Mesendoderm (in vitro differentiated cells): ENCODE results near the gene SYK.

Source experiments
- DNase-seq: peaks from one replicate; pipeline ENCODE4 v3.0.0; 2013
- H2AK5ac ChIP-seq: 2 replicates; pipeline ENCODE4 v1.6.1; 2013; ENCODE audit warnings: low read length, inconsistent platforms
- H2BK120ac ChIP-seq: 2 replicates; pipeline ENCODE4 v1.6.1; 2013; ENCODE audit warnings: low read depth, mild to moderate bottlenecking, low read length, moderate library complexity, mixed read lengths
- H2BK15ac ChIP-seq: replicated peaks from 2 replicates; pipeline ENCODE4 v1.6.1; 2013; ENCODE audit warnings: low read depth, mild to moderate bottlenecking, moderate library complexity
- H2BK5ac ChIP-seq: 2 replicates; pipeline ENCODE4 v1.6.1; 2013; ENCODE audit warnings: low read length, inconsistent platforms
- H3K18ac ChIP-seq: 2 replicates; pipeline ENCODE4 v1.6.1; 2013; ENCODE audit warnings: mild to moderate bottlenecking, low read length, mixed read lengths
- H3K23ac ChIP-seq: one replicate; pipeline ENCODE4 v1.6.1; 2013; ENCODE audit warnings: low read length
- H3K27ac ChIP-seq: 2 replicates; pipeline ENCODE4 v1.5.1; 2013; ENCODE audit warnings: low read depth, mild to moderate bottlenecking, inconsistent platforms, low read length, moderate library complexity
- H3K27me3 ChIP-seq: 2 replicates; pipeline ENCODE4 v1.6.1; 2013; ENCODE audit warnings: low read length, control low read depth, mild to moderate bottlenecking, inconsistent platforms; ENCODE audit not compliant: insufficient read depth, poor library complexity
- H3K36me3 ChIP-seq: 2 replicates; pipeline ENCODE4 v1.6.1; 2013; ENCODE audit warnings: low read length, inconsistent platforms; ENCODE audit not compliant: control insufficient read depth, insufficient read depth
- H3K4ac ChIP-seq: one replicate; pipeline ENCODE4 v1.6.1; 2013; ENCODE audit warnings: low read depth, mild to moderate bottlenecking, low read length, moderate library complexity
- H3K4me1 ChIP-seq: 2 replicates; pipeline ENCODE4 v1.6.1; 2013; ENCODE audit warnings: low read depth, low read length, inconsistent platforms; ENCODE audit not compliant: control insufficient read depth
- H3K4me2 ChIP-seq: 2 replicates; pipeline ENCODE4 v1.6.1; 2013; ENCODE audit warnings: low read length
- H3K4me3 ChIP-seq: 2 replicates; pipeline ENCODE4 v1.5.1; 2013; ENCODE audit warnings: mild to moderate bottlenecking, low read length
- H3K56ac ChIP-seq: one replicate; pipeline ENCODE4 v1.6.1; 2013; ENCODE audit warnings: low read length
- H3K79me1 ChIP-seq: 2 replicates; pipeline ENCODE4 v1.6.1; 2013; ENCODE audit warnings: low read length, inconsistent platforms
- H3K79me2 ChIP-seq: 2 replicates; pipeline ENCODE4 v1.6.1; 2013; ENCODE audit warnings: mild to moderate bottlenecking, low read length; ENCODE audit not compliant: control insufficient read depth, insufficient read depth
- H3K9ac ChIP-seq: 2 replicates; pipeline ENCODE4 v1.6.1; 2013; ENCODE audit warnings: low read length, inconsistent platforms
- H4K5ac ChIP-seq: one replicate; pipeline ENCODE4 v1.6.1; 2013; ENCODE audit warnings: low read length
- H4K8ac ChIP-seq: one replicate; pipeline ENCODE4 v1.6.1; 2013; ENCODE audit warnings: low read depth, mild to moderate bottlenecking, control low read depth, low read length, moderate library complexity
- WGBS: extraction: QIAGEN DNeasy Blood & Tissue Kit; methylation state at CpG from one replicate; pipeline ENCODE4 v1.1.7; 2013; ENCODE audit warnings: low lambda C conversion rate, missing lambda C conversion rate; ENCODE audit not compliant: insufficient coverage; ENCODE audit errors: extremely low coverage; 5-methylcytosine and 5-hydroxymethylcytosine counted together

Gene SYK

GRCh38 chr9:90861380-90861779 is 59.8 kb downstream of the SYK start:
- no peak for DNase-seq
- no peak overlapping the region for H3K18ac ChIP-seq
- no peaks in the 10 kb centered on the region for H3K79me1 ChIP-seq
- no peak overlapping the region for H2BK15ac ChIP-seq
- no peak overlapping the region for H3K56ac ChIP-seq
- H2AK5ac ChIP-seq, result no peak overlapping the region
- no peaks in the 10 kb centered on the region for H3K27me3 ChIP-seq
- WGBS, result no CpG with 5 or more reads among the region's 2 CpGs
- H3K23ac ChIP-seq, result no peak overlapping the region
- H3K79me2 ChIP-seq, result no peaks in the 10 kb centered on the region
- H4K5ac ChIP-seq, result no peak overlapping the region
- no peak overlapping the region for H3K4ac ChIP-seq
- H3K4me2 ChIP-seq, result no peak overlapping the region
- no peak overlapping the region for H4K8ac ChIP-seq
- no peak overlapping the region for H3K27ac ChIP-seq
- H3K4me3 ChIP-seq, result no peak overlapping the region
- H3K4me1 ChIP-seq, result no peaks in the 10 kb centered on the region
- no peak overlapping the region for H2BK120ac ChIP-seq
- H3K9ac ChIP-seq, result no peak overlapping the region
- no peak overlapping the region for H2BK5ac ChIP-seq
- H3K36me3 ChIP-seq, result no peaks in the 10 kb centered on the region

GRCh38 chr9:90861826-90862740 is 60.5 kb downstream of the SYK start:
- Histone ChIP-seq H2BK120ac (no peak overlapping the region), H3K9ac (no peak overlapping the region), H3K27ac (no peak overlapping the region), H3K27me3 (no peaks in the 10 kb centered on the region), H3K79me1 (no peaks in the 10 kb centered on the region), H3K79me2 (no peaks in the 10 kb centered on the region), H3K4me2 (no peak overlapping the region), H3K4me3 (no peak overlapping the region), H2AK5ac (no peak overlapping the region), H3K4ac (no peak overlapping the region), H3K23ac (no peak overlapping the region), H3K18ac (no peak overlapping the region), H2BK5ac (no peak overlapping the region), H3K56ac (no peak overlapping the region), H4K8ac (no peak overlapping the region), H3K36me3 (no peaks in the 10 kb centered on the region), H2BK15ac (no peak overlapping the region), H4K5ac (no peak overlapping the region), H3K4me1 (no peaks in the 10 kb centered on the region)
- DNase-seq, result no peak
- WGBS, result no CpG with 5 or more reads among the region's 16 CpGs

GRCh38 chr9:90864779-90865178 is 63.2 kb downstream of the SYK start:
- Histone ChIP-seq H2BK5ac (no peak overlapping the region), H3K79me1 (no peaks in the 10 kb centered on the region), H3K4me1 (no peaks in the 10 kb centered on the region), H3K36me3 (no peaks in the 10 kb centered on the region), H3K4me2 (no peak overlapping the region), H3K9ac (no peak overlapping the region), H3K4ac (no peak overlapping the region), H3K56ac (no peak overlapping the region), H3K79me2 (no peaks in the 10 kb centered on the region), H2AK5ac (no peak overlapping the region), H4K5ac (no peak overlapping the region), H3K4me3 (no peak overlapping the region), H3K18ac (no peak overlapping the region), H4K8ac (no peak overlapping the region), H3K23ac (no peak overlapping the region), H3K27ac (no peak overlapping the region), H2BK120ac (no peak overlapping the region), H3K27me3 (no peaks in the 10 kb centered on the region), H2BK15ac (no peak overlapping the region)
- WGBS, result no CpG with 5 or more reads among the region's 7 CpGs
- no peak for DNase-seq

- H4K5ac ChIP-seq, result no peak overlapping the region
- H3K27me3 ChIP-seq, result no peaks in the 10 kb centered on the region
- H3K36me3 ChIP-seq, result no peaks in the 10 kb centered on the region
- H3K56ac ChIP-seq, result no peak overlapping the region
- no peak overlapping the region for H3K4me3 ChIP-seq
- no peak for DNase-seq
- H3K79me2 ChIP-seq, result no peaks in the 10 kb centered on the region
- H3K9ac ChIP-seq, result no peak overlapping the region
- no peak overlapping the region for H4K8ac ChIP-seq
- no peak overlapping the region for H2BK120ac ChIP-seq
- WGBS, result no CpG with 5 or more reads among the region's 14 CpGs
- H3K23ac ChIP-seq, result no peak overlapping the region
- no peaks in the 10 kb centered on the region for H3K4me1 ChIP-seq
- no peak overlapping the region for H2AK5ac ChIP-seq
- no peak overlapping the region for H3K18ac ChIP-seq
- H3K4me2 ChIP-seq, result no peak overlapping the region
- no peak overlapping the region for H3K27ac ChIP-seq
- no peak overlapping the region for H2BK15ac ChIP-seq
- no peaks in the 10 kb centered on the region for H3K79me1 ChIP-seq
- no peak overlapping the region for H3K4ac ChIP-seq
- no peak overlapping the region for H2BK5ac ChIP-seq
Measured at GRCh38 chr9:90867101-90867500, 65.5 kb downstream of the SYK start.

GRCh38 chr9:90868555-90868954 is 66.9 kb downstream of the SYK start:
- Histone ChIP-seq H3K23ac (no peak overlapping the region), H2BK5ac (no peak overlapping the region), H3K9ac (no peak overlapping the region), H3K36me3 (no peaks in the 10 kb centered on the region), H3K4me2 (no peak overlapping the region), H3K4me3 (no peak overlapping the region), H3K27me3 (no peaks in the 10 kb centered on the region), H3K79me2 (no peaks in the 10 kb centered on the region), H2BK15ac (no peak overlapping the region), H4K8ac (no peak overlapping the region), H3K27ac (no peak overlapping the region), H3K18ac (no peak overlapping the region), H3K79me1 (no peaks in the 10 kb centered on the region), H4K5ac (no peak overlapping the region), H3K4ac (no peak overlapping the region), H3K4me1 (no peaks in the 10 kb centered on the region), H3K56ac (no peak overlapping the region), H2BK120ac (no peak overlapping the region), H2AK5ac (no peak overlapping the region)
- DNase-seq, result no peak

- Histone ChIP-seq H3K4me3 (no peak overlapping the region), H3K27me3 (no peaks in the 10 kb centered on the region), H2BK120ac (no peak overlapping the region), H3K23ac (no peak overlapping the region), H2AK5ac (no peak overlapping the region), H3K4ac (no peak overlapping the region), H2BK5ac (no peak overlapping the region), H3K56ac (no peak overlapping the region), H2BK15ac (no peak overlapping the region), H3K36me3 (no peaks in the 10 kb centered on the region), H3K79me1 (no peaks in the 10 kb centered on the region), H3K27ac (no peak overlapping the region), H3K4me2 (no peak overlapping the region), H3K18ac (no peak overlapping the region), H3K9ac (no peak overlapping the region), H4K5ac (no peak overlapping the region), H3K79me2 (no peaks in the 10 kb centered on the region), H3K4me1 (no peaks in the 10 kb centered on the region), H4K8ac (no peak overlapping the region)
- no peak for DNase-seq
Measured at GRCh38 chr9:90869361-90869760, 67.7 kb downstream of the SYK start.
